ENCODE results near the gene OR2AJ1.

OR2AJ1 gene

GRCh38 chr1:247923941-247924340 lies 748 bp upstream of the OR2AJ1 start:
- Histone ChIP-seq H3K36me3 (ENCODE audit: control insufficient read depth, low read length) (no peaks in the 10 kb centered on the region), H4K20me1 (ENCODE audit: control insufficient read depth, insufficient read depth, low read depth, low read length) (no peaks in the 10 kb centered on the region), H3K27me3 (ENCODE audit: control insufficient read depth, low read length) (no peaks in the 10 kb centered on the region), H3K9me3 (ENCODE audit: control insufficient read depth, insufficient read depth, low read length) (no peaks in the 10 kb centered on the region), H3K27ac (ENCODE audit: low read depth, low read length) (no peak overlapping the region), H3K9me2 (replicated peaks; ENCODE audit: control insufficient read depth, low read length) (no peaks in the 10 kb centered on the region), H3F3A (ENCODE audit: control insufficient read depth, insufficient read depth) (no peaks in the 10 kb centered on the region), H3K4me2 (ENCODE audit: low read length) (no peak overlapping the region), H3K4me3 (ENCODE audit: low read length) (no peak overlapping the region), H3K79me2 (ENCODE audit: control insufficient read depth, low read length) (no peaks in the 10 kb centered on the region), H3K4me1 (ENCODE audit: control insufficient read depth, low read length) (no peaks in the 10 kb centered on the region)
- TF ChIP-seq CTCF (IDR thresholded peaks at IDR 0.05; ENCODE audit: low read depth, low read length, poor library complexity, severe bottlenecking) = no peak

- Histone ChIP-seq H3F3A (ENCODE audit: control insufficient read depth, insufficient read depth) (no peaks in the 10 kb centered on the region), H3K79me2 (ENCODE audit: control insufficient read depth, low read length) (no peaks in the 10 kb centered on the region), H3K9me2 (replicated peaks; ENCODE audit: control insufficient read depth, low read length) (no peaks in the 10 kb centered on the region), H3K4me2 (ENCODE audit: low read length) (no peak overlapping the region), H3K27me3 (ENCODE audit: control insufficient read depth, low read length) (no peaks in the 10 kb centered on the region), H3K36me3 (ENCODE audit: control insufficient read depth, low read length) (no peaks in the 10 kb centered on the region), H3K27ac (ENCODE audit: low read depth, low read length) (no peak overlapping the region), H3K4me3 (ENCODE audit: low read length) (no peak overlapping the region), H3K9me3 (ENCODE audit: control insufficient read depth, insufficient read depth, low read length) (peaks cover 6% of the 10 kb centered on the region; the same call in 1 of the 2 replicates), H4K20me1 (ENCODE audit: control insufficient read depth, insufficient read depth, low read depth, low read length) (no peaks in the 10 kb centered on the region), H3K4me1 (ENCODE audit: control insufficient read depth, low read length) (no peaks in the 10 kb centered on the region)
- TF ChIP-seq CTCF (IDR thresholded peaks at IDR 0.05; ENCODE audit: low read depth, low read length, poor library complexity, severe bottlenecking) = no peak
- TF ChIP-seq EZH2phosphoT487 (IDR thresholded peaks at IDR 0.05; ENCODE audit: borderline replicate concordance, low read length) = no peak
Observed at GRCh38 chr1:247933989-247934388, 9.3 kb downstream of the OR2AJ1 start.

- Histone ChIP-seq H3K4me1 (ENCODE audit: control insufficient read depth, low read length) (no peaks in the 10 kb centered on the region; the same call in 1 of the 2 replicates), H4K20me1 (ENCODE audit: control insufficient read depth, insufficient read depth, low read depth, low read length) (no peaks in the 10 kb centered on the region), H3K9me2 (replicated peaks; ENCODE audit: control insufficient read depth, low read length) (no peaks in the 10 kb centered on the region), H3K27ac (ENCODE audit: low read depth, low read length) (no peak overlapping the region), H3K79me2 (ENCODE audit: control insufficient read depth, low read length) (no peaks in the 10 kb centered on the region), H3K36me3 (ENCODE audit: control insufficient read depth, low read length) (no peaks in the 10 kb centered on the region), H3K4me2 (ENCODE audit: low read length) (no peak overlapping the region), H3K9me3 (ENCODE audit: control insufficient read depth, insufficient read depth, low read length) (peaks cover 6% of the 10 kb centered on the region; the same call in 1 of the 2 replicates), H3F3A (ENCODE audit: control insufficient read depth, insufficient read depth) (no peaks in the 10 kb centered on the region), H3K4me3 (ENCODE audit: low read length) (no peak overlapping the region), H3K27me3 (ENCODE audit: control insufficient read depth, low read length) (no peaks in the 10 kb centered on the region)
- TF ChIP-seq CTCF (IDR thresholded peaks at IDR 0.05; ENCODE audit: low read depth, low read length, poor library complexity, severe bottlenecking) (no peak), EZH2phosphoT487 (IDR thresholded peaks at IDR 0.05; ENCODE audit: borderline replicate concordance, low read length) (no peak)
Observed at GRCh38 chr1:247935781-247936180, 11.1 kb downstream of the OR2AJ1 start.

- no peaks in the 10 kb centered on the region for H4K20me1 ChIP-seq (ENCODE audit: control insufficient read depth, insufficient read depth, low read depth, low read length)
- H3K27me3 ChIP-seq (ENCODE audit: control insufficient read depth, low read length) = no peaks in the 10 kb centered on the region
- H3K4me1 ChIP-seq (ENCODE audit: control insufficient read depth, low read length) = no peaks in the 10 kb centered on the region; the same call in 1 of the 2 replicates
- no peaks in the 10 kb centered on the region for H3K79me2 ChIP-seq (ENCODE audit: control insufficient read depth, low read length)
- TF ChIP-seq CTCF (IDR thresholded peaks at IDR 0.05; ENCODE audit: low read depth, low read length, poor library complexity, severe bottlenecking) = no peak
- no peak for TF ChIP-seq EZH2phosphoT487 (IDR thresholded peaks at IDR 0.05; ENCODE audit: borderline replicate concordance, low read length)
- H3K4me2 ChIP-seq (ENCODE audit: low read length) = no peak overlapping the region
- H3K36me3 ChIP-seq (ENCODE audit: control insufficient read depth, low read length) = no peaks in the 10 kb centered on the region
- H3K9me3 ChIP-seq (ENCODE audit: control insufficient read depth, insufficient read depth, low read length) = peaks cover 6% of the 10 kb centered on the region; the same call in 1 of the 2 replicates
- no peaks in the 10 kb centered on the region for H3F3A ChIP-seq (ENCODE audit: control insufficient read depth, insufficient read depth)
- H3K4me3 ChIP-seq (ENCODE audit: low read length) = no peak overlapping the region
- H3K9me2 ChIP-seq (replicated peaks; ENCODE audit: control insufficient read depth, low read length) = no peaks in the 10 kb centered on the region
- H3K27ac ChIP-seq (ENCODE audit: low read depth, low read length) = no peak overlapping the region
Observed at GRCh38 chr1:247936415-247936814, 11.7 kb downstream of the OR2AJ1 start.
